Renal cortex interstitium (tissue), 11 donors: ENCODE data around the gene LIME1. TPM values are rescaled to one million over a fixed set of nuclear protein-coding genes. Genes with fewer than 3 reads are reported as not detected.
"Not testable (repeated sequence)": the region's sequence is repeated elsewhere in the genome, so short reads cannot be mapped to it uniquely, and the experiment has no call there.

Experiments
- DNase-seq, 11 donors: peaks; one replicate each; pipeline ENCODE4 v3.0.0-alpha.2; 2013; ENCODE audit warnings: low read depth in 9 of 11, low spot score in 4 of 11; ENCODE audit errors: extremely low read depth in 1 of 11
- polyA plus RNA-seq, 3 donors: library from polyadenylated mRNA; unstranded; fragments of 120-200 nt; gene quantifications; one replicate each; pipeline ENCODE4 v1.2.1, GENCODE V29; 2013; ENCODE audit not compliant: insufficient read length in 3 of 3

LIME1 gene
- polyA plus RNA-seq, 3 donors = 3.1 to 14.2 (median 10.7) TPM

GRCh38 chr20:63759377-63759901 is 23.0 kb downstream of the LIME1 start:
- no peak for DNase-seq

GRCh38 chr20:63765082-63765873 is 28.8 kb downstream of the LIME1 start:
- no peak for DNase-seq

- no peak for DNase-seq
Observed at GRCh38 chr20:63765902-63766301, 29.4 kb downstream of the LIME1 start.

- DNase-seq = no peak
Observed at GRCh38 chr20:63766695-63767426, 30.4 kb downstream of the LIME1 start.

DNA sequence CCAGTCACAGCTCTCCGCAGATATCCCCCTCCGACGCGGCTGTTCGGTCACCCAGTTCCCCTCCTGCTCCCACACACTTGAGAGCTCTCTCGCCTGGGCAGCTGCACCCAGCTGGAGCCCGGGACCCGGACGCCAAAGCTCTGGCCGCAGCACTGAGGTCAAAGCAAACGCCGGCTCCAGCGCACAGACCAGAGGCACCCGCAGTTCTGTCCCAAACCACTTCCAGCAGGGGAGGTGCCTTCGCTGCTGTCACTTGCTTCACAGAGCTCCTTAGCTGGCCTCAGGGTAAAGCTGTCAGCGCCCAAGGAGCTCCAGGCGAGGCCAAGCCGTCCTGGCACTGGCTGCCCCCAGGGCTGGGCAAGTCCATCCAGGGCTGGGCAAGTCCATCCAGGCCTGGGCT is 31.0 kb downstream of the LIME1 start:
- DNase-seq = no peak

GRCh38 chr20:63767886-63768285 is 31.4 kb downstream of the LIME1 start:
- DNase-seq = no peak

GRCh38 chr20:63768591-63769515 is 32.4 kb downstream of the LIME1 start:
- no peak for DNase-seq

DNA sequence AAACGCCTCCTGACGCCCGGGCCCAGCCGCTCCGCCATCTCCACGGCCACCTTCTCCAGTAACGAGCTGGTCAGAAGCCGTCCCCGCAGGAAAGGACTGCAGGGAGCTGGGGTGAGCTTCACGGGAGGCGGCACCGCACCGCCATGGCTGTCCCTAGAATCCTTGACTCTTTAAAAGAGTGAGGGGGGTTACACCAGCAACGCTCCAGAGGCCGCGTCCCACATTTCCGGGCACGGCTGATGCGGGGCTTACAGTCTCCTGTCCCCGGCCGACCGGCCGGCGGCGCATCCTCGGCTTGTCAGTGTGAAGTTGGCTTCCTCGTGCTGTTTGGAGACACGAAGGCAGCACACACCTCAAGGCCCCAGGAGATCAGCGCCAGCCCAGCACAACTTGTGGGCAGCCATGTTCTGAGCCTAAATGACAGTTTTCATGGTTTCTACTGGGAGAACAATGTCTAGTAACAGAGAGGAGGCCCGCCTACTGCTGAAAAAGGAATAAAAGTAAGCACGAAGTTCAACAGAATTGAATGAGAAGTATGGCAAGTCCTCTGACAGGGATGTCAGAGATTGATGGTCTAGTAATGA is 33.5 kb downstream of the LIME1 start:
- no peak for DNase-seq

- DNase-seq = no peak
Observed at GRCh38 chr20:63771046-63771707, 34.7 kb downstream of the LIME1 start.

DNA sequence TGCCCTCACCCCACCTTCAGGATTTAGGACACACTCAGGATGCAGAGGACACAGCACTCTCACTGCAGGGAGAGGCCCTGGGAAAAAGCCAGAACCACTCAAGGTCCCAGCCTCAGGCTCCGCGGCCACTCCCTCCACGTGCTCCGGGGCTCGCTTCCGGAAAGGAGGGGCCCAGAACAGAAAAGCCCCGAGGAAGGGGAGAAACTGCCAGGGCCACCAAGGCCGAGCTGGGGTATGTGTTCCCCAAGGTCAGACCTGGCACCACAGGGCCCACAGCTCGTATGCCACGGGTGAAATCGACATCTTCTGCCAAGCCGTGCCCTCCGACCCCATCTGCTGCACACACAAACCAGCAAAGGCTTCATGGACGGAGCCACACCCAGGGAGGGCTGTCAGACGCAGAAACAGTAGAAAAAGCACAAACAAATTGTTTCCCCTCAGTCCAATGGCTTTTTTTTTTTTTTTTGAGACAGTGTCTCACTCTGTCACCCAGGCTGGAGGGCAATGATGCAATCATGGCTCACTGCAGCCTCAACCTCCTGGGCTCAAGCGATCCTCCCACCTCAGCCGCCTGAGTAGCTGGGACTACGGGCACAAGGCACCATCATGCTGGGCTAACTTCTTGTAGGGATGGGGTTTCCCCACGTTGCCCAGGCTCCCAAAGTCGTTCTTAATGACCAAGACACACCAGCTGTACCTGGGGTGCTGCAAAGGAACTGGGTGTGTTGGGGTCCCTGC is 36.5 kb downstream of the LIME1 start:
- no peak for DNase-seq

- no peak for DNase-seq
Observed at GRCh38 chr20:63773571-63774241, 37.2 kb downstream of the LIME1 start.

GRCh38 chr20:63774306-63774705 is 37.8 kb downstream of the LIME1 start:
- no peak for DNase-seq

GRCh38 chr20:63775096-63775978 is 38.9 kb downstream of the LIME1 start:
- DNase-seq = peak; percentile 47 to 83 (median 76)

GRCh38 chr20:63776875-63777274 is 40.4 kb downstream of the LIME1 start:
- DNase-seq = not testable (repeated sequence)

DNA sequence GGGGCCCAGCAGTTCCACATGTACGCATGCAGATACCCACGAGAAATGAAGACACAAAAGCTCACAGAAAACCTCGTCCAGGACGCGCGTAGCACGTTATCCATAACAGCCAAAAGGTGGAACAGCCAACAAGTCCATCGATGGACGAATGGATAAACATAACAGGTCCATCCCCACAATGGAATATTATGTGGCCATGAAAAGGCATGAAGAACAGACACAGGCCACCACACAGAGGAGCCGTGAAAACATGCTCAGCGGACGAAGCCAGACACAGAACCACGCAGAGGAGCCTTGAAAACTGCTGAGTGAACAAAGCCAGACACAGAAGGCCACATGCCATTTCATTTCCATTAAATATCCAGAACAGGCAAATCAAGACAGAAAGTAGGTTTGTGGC is 41.1 kb downstream of the LIME1 start:
- no peak for DNase-seq

- no peak for DNase-seq
Observed at GRCh38 chr20:63778034-63778752, 41.7 kb downstream of the LIME1 start.
